GM15510 (cell line): ENCODE data around the gene KCNMB2.

Experiments
- POLR2A ChIP-seq: IDR thresholded peaks from 3 replicates; pipeline ENCODE4 v1.6.1; 2011; ENCODE audit warnings: borderline replicate concordance; ENCODE audit not compliant: insufficient read length; ENCODE audit errors: extremely low read depth

Gene KCNMB2

GRCh38 chr3:178677961-178678360, 141.7 kb downstream of the KCNMB2 start:
- TF ChIP-seq POLR2A, result no peak

- no peak for TF ChIP-seq POLR2A
Observed at GRCh38 chr3:178680037-178680436, 143.8 kb downstream of the KCNMB2 start.

- TF ChIP-seq POLR2A, result no peak
Observed at GRCh38 chr3:178680489-178680888, 144.3 kb downstream of the KCNMB2 start.

- TF ChIP-seq POLR2A, result no peak
Observed at GRCh38 chr3:178684881-178685590, 148.8 kb downstream of the KCNMB2 start.

- TF ChIP-seq POLR2A, result no peak
Observed at GRCh38 chr3:178685591-178685906, 149.3 kb downstream of the KCNMB2 start.

- no peak for TF ChIP-seq POLR2A
Observed at GRCh38 chr3:178686826-178687225, 150.6 kb downstream of the KCNMB2 start.

GRCh38 chr3:178690571-178690970, 154.3 kb downstream of the KCNMB2 start:
- no peak for TF ChIP-seq POLR2A

- no peak for TF ChIP-seq POLR2A
Observed at GRCh38 chr3:178699364-178699763, 163.1 kb downstream of the KCNMB2 start.

- TF ChIP-seq POLR2A, result no peak
Observed at GRCh38 chr3:178699810-178700209, 163.6 kb downstream of the KCNMB2 start.

- TF ChIP-seq POLR2A, result no peak
Observed at GRCh38 chr3:178703268-178703975, 167.2 kb downstream of the KCNMB2 start.

- no peak for TF ChIP-seq POLR2A
Observed at GRCh38 chr3:178705925-178706324, 169.7 kb downstream of the KCNMB2 start.

- TF ChIP-seq POLR2A, result no peak
Observed at GRCh38 chr3:178706411-178706810, 170.2 kb downstream of the KCNMB2 start.

GRCh38 chr3:178707311-178708031, 171.2 kb downstream of the KCNMB2 start:
- TF ChIP-seq POLR2A, result no peak

- TF ChIP-seq POLR2A, result no peak
Observed at GRCh38 chr3:178709051-178709450, 172.8 kb downstream of the KCNMB2 start.

GRCh38 chr3:178711753-178712152, 175.5 kb downstream of the KCNMB2 start:
- TF ChIP-seq POLR2A, result no peak
